ENCODE data around the gene SLX4IP.

The SLX4IP gene

GRCh38 chr20:10498200-10498599 lies 63.1 kb downstream of the SLX4IP start:
- DNase-seq = no peak

DNA sequence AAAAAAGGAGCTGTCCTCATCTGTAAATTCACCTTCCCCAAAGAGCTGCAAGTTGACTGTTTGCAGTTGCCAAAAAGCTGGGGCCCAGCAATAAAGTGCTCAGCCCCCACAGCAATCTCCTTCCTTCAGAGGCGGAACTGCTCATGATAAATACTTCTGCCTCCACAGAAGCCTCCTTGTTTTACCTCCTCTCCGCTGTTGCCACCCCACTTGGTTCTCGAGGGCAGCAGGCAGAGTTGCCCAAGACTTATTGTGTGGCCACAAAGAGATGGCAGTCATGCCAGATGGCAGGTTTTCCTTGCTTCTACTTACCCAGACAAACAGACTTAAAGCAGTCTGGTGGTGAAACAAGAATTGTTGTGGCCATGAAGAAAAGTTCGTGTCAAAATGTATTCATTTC lies 66.3 kb downstream of the SLX4IP start:
- DNase-seq = no peak

GRCh38 chr20:10502098-10502526 lies 67.0 kb downstream of the SLX4IP start:
- DNase-seq = no peak

DNA sequence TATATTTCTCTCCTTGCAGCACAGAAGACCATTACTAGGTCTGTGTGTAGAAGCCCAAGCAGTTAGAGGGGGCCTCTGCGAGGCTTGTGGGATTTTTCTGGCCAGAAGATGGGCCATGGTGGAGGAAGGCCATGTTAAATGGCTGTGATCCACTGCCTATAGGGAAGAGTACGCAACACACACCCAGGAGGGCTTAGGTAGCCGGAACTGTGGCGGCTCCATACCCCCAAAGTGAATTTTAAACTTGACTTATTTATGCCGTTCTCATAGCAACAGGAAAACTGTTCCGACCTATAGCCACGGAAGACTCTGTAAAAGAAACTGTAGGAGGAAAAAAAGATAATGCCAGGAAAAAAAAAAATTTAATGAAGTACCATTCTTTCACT lies 69.5 kb downstream of the SLX4IP start:
- DNase-seq = no peak

- DNase-seq = no peak
These were observed 70.1 kb downstream of the SLX4IP start for GRCh38 chr20:10504994-10505730.

DNA sequence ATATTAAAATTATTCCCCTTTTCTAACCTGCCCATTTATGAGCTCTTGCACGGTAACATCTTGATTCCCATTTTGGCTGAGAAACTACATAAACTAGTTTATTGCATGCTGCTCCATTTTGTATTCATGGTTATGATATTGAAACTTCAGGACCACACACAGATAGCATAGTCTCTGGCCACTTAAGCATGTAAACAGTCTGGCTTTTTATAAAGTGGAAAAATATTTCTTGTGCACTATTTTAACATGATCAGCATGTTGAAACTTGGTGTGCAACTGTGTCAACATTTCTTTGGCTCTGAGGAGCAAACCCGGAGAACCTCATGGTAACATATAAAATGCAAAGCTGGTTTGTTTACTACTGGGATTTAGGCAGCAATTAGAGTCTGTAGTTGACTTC lies 70.7 kb downstream of the SLX4IP start:
- no peak for DNase-seq

DNA sequence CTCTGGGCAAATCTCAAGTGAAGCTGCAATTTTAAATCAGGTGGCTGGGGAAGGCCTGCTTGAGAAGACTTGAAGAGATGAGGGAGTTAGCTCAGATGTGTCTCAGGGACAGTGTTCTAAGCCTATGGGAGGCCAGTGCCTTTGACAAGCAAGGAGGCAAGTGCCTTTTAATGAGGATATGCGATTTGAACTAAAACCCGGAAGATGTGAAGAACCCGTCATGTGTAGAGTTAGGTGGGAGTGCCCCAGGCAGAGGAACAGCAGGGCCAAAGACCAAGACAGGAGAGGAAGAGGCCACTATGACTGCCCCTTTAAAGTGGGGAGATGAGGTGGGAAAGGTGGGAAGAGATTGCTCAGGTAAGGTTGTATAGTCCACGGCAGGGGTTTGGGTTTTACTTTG lies 71.9 kb downstream of the SLX4IP start:
- no peak for DNase-seq

GRCh38 chr20:10508060-10508459 lies 73.0 kb downstream of the SLX4IP start:
- DNase-seq = no peak

- no peak for DNase-seq
These were observed 73.6 kb downstream of the SLX4IP start for GRCh38 chr20:10508468-10509251.

GRCh38 chr20:10509376-10509775 lies 74.3 kb downstream of the SLX4IP start:
- no peak for DNase-seq

DNA sequence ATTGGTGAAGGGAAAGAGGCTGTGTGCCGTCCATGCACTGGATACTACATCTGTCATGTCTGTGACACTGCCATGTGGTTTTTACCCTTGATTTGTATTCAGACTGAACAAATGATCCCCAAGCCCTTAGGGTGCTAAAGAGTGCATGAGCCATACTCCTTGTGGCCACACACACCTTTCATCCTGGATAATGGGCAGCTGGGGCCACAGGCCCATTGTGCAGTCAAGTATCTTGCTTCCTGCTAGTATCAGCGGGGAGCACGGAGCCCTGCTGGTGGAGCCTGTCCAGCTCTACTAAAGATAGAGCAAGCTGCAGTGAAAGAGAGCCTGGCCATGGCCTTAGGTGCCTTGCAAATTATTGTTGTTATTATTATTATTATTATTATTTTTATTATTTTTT lies 75.1 kb downstream of the SLX4IP start:
- no peak for DNase-seq

GRCh38 chr20:10511170-10511508 lies 76.0 kb downstream of the SLX4IP start:
- DNase-seq = no peak

DNA sequence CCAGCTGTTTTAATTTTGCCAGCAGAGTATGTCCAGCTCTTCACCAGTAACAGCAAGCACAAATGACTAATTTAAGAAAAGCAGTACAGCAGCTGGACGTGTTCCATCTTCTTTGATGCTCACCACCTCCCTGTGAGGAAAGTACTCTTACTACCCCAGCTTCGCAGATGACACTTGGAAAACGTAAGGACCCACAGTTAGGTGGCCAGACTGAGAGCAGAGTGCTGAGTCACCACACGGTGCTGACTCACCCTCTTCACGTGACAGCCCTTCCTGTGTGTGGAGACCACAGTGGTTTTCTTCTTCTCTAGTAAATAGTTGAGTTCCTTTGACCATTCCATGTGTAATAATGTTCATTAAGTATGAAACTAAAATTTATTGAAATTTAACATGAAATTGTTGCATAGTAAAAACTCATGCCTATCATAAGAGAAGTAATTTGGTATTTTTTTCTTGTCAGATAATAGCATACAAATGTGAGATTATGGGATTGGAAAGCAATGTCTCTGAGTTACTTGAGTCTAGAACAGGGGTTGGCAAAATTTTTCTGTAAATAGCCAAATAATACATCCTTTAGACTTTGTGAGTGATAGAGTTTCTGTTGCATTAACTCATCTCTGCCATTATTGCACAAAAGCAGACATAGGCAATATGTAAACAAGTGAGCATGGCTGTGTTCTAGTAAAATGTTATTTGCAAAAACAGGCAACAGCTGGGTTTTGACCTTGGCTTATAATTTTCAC lies 76.6 kb downstream of the SLX4IP start:
- peak; percentile 80 for DNase-seq

DNA sequence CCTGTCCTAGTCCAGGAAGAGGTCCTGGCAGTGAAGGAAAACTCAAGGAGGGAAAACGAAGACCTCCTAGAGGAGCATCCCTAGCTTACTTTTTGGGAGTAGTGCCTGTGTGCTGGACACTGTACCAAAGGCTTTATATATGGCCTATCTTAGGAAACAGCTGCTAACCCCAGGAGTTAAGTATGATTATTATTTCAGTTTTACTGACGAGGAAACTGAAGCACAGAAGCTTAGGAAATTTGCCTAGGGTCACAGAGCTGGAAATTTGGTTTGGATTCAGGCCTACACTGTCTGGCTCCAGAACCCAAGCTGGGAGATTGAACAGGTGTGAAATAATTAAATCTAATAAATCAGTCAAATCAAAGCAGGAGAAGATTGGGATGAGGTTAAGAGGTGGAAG lies 78.0 kb downstream of the SLX4IP start:
- DNase-seq = no peak

- DNase-seq = no peak
These were observed 78.9 kb downstream of the SLX4IP start for GRCh38 chr20:10513931-10514575.

DNA sequence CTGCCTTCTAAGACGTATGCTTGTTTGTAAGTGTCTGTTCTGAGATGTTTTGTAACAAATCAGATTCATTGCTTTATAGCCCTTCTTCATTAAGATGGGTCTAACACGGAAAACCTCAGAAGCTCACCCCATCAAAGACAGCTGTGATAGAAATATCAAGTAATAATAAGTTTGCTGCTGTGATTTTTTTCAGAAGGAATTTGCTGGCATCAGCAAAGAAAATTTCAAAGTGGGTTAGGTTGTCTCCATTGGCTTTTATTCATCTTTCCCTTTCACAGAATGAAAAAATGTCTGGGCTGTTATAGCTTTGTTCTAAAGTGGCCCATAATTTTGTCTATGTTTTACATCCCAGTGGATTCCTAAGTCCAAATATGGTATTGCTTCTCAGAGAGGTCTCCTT lies 81.4 kb downstream of the SLX4IP start:
- no peak for DNase-seq

GRCh38 chr20:10519361-10520046 lies 84.4 kb downstream of the SLX4IP start:
- no peak for DNase-seq

DNA sequence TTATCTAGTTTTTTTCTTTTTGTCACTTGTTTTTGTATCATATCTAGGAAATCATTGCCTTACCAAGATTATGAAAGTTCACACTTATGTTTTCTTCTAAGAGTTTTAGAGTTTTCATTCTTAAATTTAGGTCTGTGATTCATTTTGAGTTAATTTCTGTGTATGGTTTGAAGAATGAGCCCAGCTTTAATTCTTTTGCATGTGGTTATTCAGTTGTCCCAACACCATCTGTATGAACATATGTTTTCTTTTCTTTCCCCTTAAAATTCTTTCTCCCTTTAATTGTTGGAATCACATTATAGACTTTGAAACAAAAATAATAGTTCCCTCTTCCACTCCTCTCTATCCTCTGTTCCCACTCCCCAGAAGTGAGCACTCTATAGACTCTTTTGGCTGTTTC lies 85.4 kb downstream of the SLX4IP start:
- DNase-seq = no peak

GRCh38 chr20:10521068-10521831 lies 86.1 kb downstream of the SLX4IP start:
- DNase-seq = peak; percentile 53

DNA sequence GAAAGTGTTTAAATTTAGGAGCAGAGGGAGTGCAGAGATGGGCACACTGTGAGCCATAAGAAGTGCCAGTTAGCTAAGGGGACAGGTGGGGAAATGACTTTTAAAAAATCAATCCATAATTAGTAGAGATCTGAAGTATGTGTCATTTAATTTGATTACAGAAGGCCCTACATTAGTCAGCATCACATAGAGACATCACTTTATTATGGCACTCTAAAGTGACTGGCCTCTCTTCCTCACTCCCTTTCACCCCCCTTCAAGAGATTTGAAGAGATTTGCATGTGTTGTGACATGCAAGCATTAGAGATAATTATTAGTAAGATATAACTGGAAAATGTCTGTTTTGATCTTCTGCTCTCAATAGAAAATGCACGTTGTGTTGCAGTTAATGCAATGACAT lies 86.7 kb downstream of the SLX4IP start:
- DNase-seq = no peak

- no peak for DNase-seq
These were observed 87.2 kb downstream of the SLX4IP start for GRCh38 chr20:10522328-10522727.

DNA sequence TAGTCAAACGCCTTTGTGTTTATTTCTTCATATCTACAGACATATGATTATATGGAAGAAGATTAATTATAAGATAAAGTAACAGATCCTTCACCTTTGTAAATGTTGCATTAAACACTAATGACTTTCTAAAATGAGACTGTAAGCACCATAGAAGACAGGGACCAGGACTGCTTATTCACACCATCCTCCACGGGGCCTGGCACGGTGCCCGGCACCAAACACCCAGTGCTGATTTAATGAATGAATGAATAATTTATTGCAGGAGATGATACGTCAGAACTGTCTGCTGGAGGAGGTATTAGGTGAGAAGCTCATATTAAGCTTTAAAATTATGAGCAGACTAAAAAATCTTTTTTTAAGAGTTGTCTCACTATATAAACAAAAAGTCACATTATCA lies 88.3 kb downstream of the SLX4IP start:
- DNase-seq = no peak

Measured in amniotic stem cell (primary cell).